Tibial nerve (tissue), 3 donors: ENCODE results near the gene SMPX.

Experiments used
- POLR2A ChIP-seq, 2 donors: fragments of 450-650 bp; IDR thresholded peaks; one replicate each; pipeline ENCODE4 v1.6.1; 2017; ENCODE audit warnings: antibody characterized with exemption in 2 of 2, mild to moderate bottlenecking in 2 of 2, moderate library complexity in 2 of 2
- TF ChIP-seq, protein P1 (sequence below), 5 experiments: fragments of 200-600 bp in 3 of 5; fragments of 450-650 bp in 2 of 5; sonication (generic) in 3 of 5; IDR thresholded peaks; one replicate each; pipeline ENCODE4 v1.5.1; 2016 to 2019; ENCODE audit warnings: antibody characterized with exemption in 5 of 5, mild to moderate bottlenecking in 3 of 5, moderate library complexity in 2 of 5

DNA sequence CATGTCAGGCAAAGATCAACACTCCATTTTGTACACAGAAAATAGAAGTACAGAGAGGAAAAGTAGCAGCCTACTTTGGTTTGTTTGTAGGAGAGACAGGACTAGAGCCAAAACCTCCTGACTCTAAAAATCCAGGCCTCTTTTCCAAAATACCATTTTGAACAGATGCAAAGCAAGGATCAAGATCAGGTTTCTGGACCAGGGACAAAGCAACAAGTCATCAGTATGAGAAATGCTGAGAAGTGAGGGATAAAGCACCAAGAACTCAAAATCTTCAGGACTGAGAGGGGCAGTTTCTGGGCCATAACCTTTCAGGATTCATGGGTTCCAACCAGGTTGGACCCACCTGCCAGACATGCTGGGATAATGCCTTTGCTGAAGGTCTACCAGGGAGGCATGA lies 44.9 kb upstream of the SMPX start:
- TF ChIP-seq, protein P1, sequence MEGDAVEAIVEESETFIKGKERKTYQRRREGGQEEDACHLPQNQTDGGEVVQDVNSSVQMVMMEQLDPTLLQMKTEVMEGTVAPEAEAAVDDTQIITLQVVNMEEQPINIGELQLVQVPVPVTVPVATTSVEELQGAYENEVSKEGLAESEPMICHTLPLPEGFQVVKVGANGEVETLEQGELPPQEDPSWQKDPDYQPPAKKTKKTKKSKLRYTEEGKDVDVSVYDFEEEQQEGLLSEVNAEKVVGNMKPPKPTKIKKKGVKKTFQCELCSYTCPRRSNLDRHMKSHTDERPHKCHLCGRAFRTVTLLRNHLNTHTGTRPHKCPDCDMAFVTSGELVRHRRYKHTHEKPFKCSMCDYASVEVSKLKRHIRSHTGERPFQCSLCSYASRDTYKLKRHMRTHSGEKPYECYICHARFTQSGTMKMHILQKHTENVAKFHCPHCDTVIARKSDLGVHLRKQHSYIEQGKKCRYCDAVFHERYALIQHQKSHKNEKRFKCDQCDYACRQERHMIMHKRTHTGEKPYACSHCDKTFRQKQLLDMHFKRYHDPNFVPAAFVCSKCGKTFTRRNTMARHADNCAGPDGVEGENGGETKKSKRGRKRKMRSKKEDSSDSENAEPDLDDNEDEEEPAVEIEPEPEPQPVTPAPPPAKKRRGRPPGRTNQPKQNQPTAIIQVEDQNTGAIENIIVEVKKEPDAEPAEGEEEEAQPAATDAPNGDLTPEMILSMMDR (IDR thresholded peaks at IDR 0.05) = no peak
- TF ChIP-seq POLR2A (IDR thresholded peaks at IDR 0.05) = no peak
